MM.1S (cell line): ENCODE results near the gene CACNB2.

Source experiments
- DNase-seq: peaks from one replicate; pipeline ENCODE4 v3.0.0-alpha.2; 2015
- H2AFZ ChIP-seq: fragments of 300-600 bp; sonication (generic); 2 replicates; pipeline ENCODE4 v1.6.0; 2016; ENCODE audit warnings: antibody characterized with exemption, low read length
- H3F3A ChIP-seq: fragments of 300-600 bp; sonication (generic); 2 replicates; pipeline ENCODE4 v1.6.1; 2016; ENCODE audit warnings: mild to moderate bottlenecking, antibody characterized with exemption, low read length, moderate library complexity, mixed read lengths; ENCODE audit not compliant: insufficient read depth
- H3K27ac ChIP-seq: fragments of 300-600 bp; sonication (generic); 2 replicates; pipeline ENCODE4 v1.5.1; 2016; ENCODE audit warnings: mild to moderate bottlenecking, low read length
- H3K27me3 ChIP-seq: fragments of 300-600 bp; sonication (generic); replicated peaks from 2 replicates; pipeline ENCODE4 v1.6.0; 2016; ENCODE audit warnings: low read length; ENCODE audit not compliant: insufficient read depth
- H3K36me3 ChIP-seq: fragments of 300-600 bp; sonication (generic); replicated peaks from 2 replicates; pipeline ENCODE4 v1.6.1; 2016; ENCODE audit warnings: mild to moderate bottlenecking, low read length, mixed read lengths; ENCODE audit not compliant: insufficient read depth
- H3K4me1 ChIP-seq: fragments of 300-600 bp; sonication (generic); 2 replicates; pipeline ENCODE4 v1.6.1; 2016; ENCODE audit warnings: low read length, mixed read lengths
- H3K4me2 ChIP-seq: fragments of 300-600 bp; sonication (generic); 2 replicates; pipeline ENCODE4 v1.6.0; 2016; ENCODE audit warnings: low read depth, low read length
- H3K4me3 ChIP-seq: fragments of 300-600 bp; sonication (generic); 2 replicates; pipeline ENCODE4 v1.5.1; 2016; ENCODE audit warnings: low read length, mixed read lengths
- H3K79me2 ChIP-seq: fragments of 300-600 bp; sonication (generic); 2 replicates; pipeline ENCODE4 v1.6.1; 2016; ENCODE audit warnings: mixed run types, low read length, mixed read lengths
- H3K9ac ChIP-seq: fragments of 300-600 bp; sonication (generic); 2 replicates; pipeline ENCODE4 v1.6.1; 2016; ENCODE audit warnings: low read length, mixed read lengths
- H3K9me2 ChIP-seq: fragments of 300-600 bp; sonication (generic); replicated peaks from 2 replicates; pipeline ENCODE4 v1.6.1; 2016; ENCODE audit warnings: mild to moderate bottlenecking, low read length, mixed read lengths; ENCODE audit not compliant: insufficient read depth
- H3K9me3 ChIP-seq: fragments of 300-600 bp; sonication (generic); replicated peaks from 2 replicates; pipeline ENCODE4 v1.6.1; 2016; ENCODE audit warnings: mild to moderate bottlenecking, low read length, mixed read lengths; ENCODE audit not compliant: insufficient read depth
- H4K20me1 ChIP-seq: fragments of 300-600 bp; sonication (generic); 2 replicates; pipeline ENCODE4 v1.6.1; 2016; ENCODE audit warnings: mild to moderate bottlenecking, low read length, moderate library complexity, mixed read lengths; ENCODE audit not compliant: insufficient read depth
- EZH2 ChIP-seq: fragments of 300-600 bp; sonication (generic); optimal IDR thresholded peaks from 2 replicates; pipeline ENCODE3; 2017; ENCODE audit warnings: low read depth, mild to moderate bottlenecking, antibody characterized with exemption, low read length, mixed read lengths
- EZH2phosphoT487 ChIP-seq: fragments of 300-600 bp; sonication (generic); IDR thresholded peaks from 2 replicates; pipeline ENCODE4 v1.6.1; 2018; ENCODE audit warnings: antibody characterized with exemption, low read length
- TF ChIP-seq, protein P1 (sequence below): fragments of 300-600 bp; sonication (generic); IDR thresholded peaks from 2 replicates; pipeline ENCODE4 v1.5.1; 2016; ENCODE audit warnings: antibody characterized with exemption, low read length, mixed read lengths

The CACNB2 gene

GRCh38 chr10:18352175-18352574 is 212.0 kb downstream of the CACNB2 start:
- no peak overlapping the region for H3K4me2 ChIP-seq
- no peaks in the 10 kb centered on the region for H3K79me2 ChIP-seq
- no peaks in the 10 kb centered on the region for H3F3A ChIP-seq
- no peak overlapping the region for H2AFZ ChIP-seq
- no peak overlapping the region for H3K9ac ChIP-seq
- no peak overlapping the region for H3K4me3 ChIP-seq
- TF ChIP-seq, protein P1, sequence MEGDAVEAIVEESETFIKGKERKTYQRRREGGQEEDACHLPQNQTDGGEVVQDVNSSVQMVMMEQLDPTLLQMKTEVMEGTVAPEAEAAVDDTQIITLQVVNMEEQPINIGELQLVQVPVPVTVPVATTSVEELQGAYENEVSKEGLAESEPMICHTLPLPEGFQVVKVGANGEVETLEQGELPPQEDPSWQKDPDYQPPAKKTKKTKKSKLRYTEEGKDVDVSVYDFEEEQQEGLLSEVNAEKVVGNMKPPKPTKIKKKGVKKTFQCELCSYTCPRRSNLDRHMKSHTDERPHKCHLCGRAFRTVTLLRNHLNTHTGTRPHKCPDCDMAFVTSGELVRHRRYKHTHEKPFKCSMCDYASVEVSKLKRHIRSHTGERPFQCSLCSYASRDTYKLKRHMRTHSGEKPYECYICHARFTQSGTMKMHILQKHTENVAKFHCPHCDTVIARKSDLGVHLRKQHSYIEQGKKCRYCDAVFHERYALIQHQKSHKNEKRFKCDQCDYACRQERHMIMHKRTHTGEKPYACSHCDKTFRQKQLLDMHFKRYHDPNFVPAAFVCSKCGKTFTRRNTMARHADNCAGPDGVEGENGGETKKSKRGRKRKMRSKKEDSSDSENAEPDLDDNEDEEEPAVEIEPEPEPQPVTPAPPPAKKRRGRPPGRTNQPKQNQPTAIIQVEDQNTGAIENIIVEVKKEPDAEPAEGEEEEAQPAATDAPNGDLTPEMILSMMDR: no peak
- TF ChIP-seq EZH2: no peak
- TF ChIP-seq EZH2phosphoT487: no peak
- DNase-seq: no peak
- no peaks in the 10 kb centered on the region for H3K4me1 ChIP-seq
- no peaks in the 10 kb centered on the region for H3K36me3 ChIP-seq
- H3K27ac ChIP-seq: no peak overlapping the region
- no peaks in the 10 kb centered on the region for H3K9me3 ChIP-seq
- H3K9me2 ChIP-seq: no peaks in the 10 kb centered on the region
- no peaks in the 10 kb centered on the region for H4K20me1 ChIP-seq
- no peaks in the 10 kb centered on the region for H3K27me3 ChIP-seq

DNA sequence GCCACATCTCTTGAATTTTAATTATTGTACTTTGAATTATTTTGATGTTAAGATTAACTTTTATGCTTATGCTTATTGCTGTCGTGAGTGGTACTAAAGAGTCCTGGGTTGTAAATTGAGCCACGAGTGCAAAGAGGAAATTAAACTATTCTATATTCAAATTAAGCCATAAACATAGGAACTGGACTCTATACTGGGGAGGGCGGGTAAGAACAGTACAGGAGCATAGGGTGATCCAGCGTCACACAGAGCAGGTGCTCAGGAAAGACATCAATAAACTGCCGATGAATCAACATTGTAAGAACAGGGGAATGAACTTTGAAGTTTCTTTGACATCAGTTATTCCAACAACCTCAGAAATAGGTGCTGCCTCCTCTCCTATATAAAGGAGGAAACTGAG is 219.6 kb downstream of the CACNB2 start:
- Histone ChIP-seq H3K4me2 (no peak overlapping the region), H3K9me2 (no peaks in the 10 kb centered on the region), H3K27me3 (no peaks in the 10 kb centered on the region), H3K9me3 (no peaks in the 10 kb centered on the region), H3F3A (no peaks in the 10 kb centered on the region), H2AFZ (no peak overlapping the region), H3K79me2 (no peaks in the 10 kb centered on the region), H3K27ac (no peak overlapping the region), H3K4me1 (no peaks in the 10 kb centered on the region), H3K4me3 (no peak overlapping the region), H3K9ac (no peak overlapping the region), H3K36me3 (no peaks in the 10 kb centered on the region), H4K20me1 (no peaks in the 10 kb centered on the region)
- DNase-seq: no peak
- TF ChIP-seq, protein P1: no peak
- TF ChIP-seq EZH2: no peak
- TF ChIP-seq EZH2phosphoT487: no peak

DNA sequence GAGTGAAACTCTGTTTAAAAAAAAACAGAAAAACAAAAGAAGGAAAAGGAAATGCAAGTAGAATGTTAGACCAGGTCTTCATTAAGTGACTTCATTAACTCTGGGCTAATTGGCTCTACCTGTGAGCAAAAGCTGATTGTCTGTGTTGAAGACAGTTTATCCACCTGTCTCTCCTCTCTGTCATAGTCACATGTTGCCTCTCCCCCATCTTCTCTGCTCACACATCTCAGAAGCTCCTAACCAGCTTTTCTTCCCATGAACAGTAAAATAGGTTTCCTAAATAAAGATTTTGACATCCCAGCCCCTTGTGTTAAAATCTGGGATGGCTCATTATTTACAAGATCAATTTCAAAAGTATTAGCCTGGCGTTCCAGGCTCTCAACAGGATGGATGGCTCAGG is 222.7 kb downstream of the CACNB2 start:
- H3K4me2 ChIP-seq: no peak overlapping the region
- H3K9me2 ChIP-seq: no peaks in the 10 kb centered on the region
- no peak overlapping the region for H3K4me3 ChIP-seq
- no peaks in the 10 kb centered on the region for H3K36me3 ChIP-seq
- peak; percentile 35 for DNase-seq
- H3F3A ChIP-seq: no peaks in the 10 kb centered on the region
- TF ChIP-seq EZH2phosphoT487 (no peak), EZH2 (no peak)
- TF ChIP-seq, protein P1: no peak
- H3K27ac ChIP-seq: no peak overlapping the region
- no peaks in the 10 kb centered on the region for H4K20me1 ChIP-seq
- H3K9ac ChIP-seq: no peak overlapping the region
- no peaks in the 10 kb centered on the region for H3K4me1 ChIP-seq
- no peak overlapping the region; the same call in 1 of the 2 replicates for H2AFZ ChIP-seq
- H3K9me3 ChIP-seq: no peaks in the 10 kb centered on the region
- no peaks in the 10 kb centered on the region for H3K79me2 ChIP-seq
- H3K27me3 ChIP-seq: no peaks in the 10 kb centered on the region
